Prostate gland (tissue), 2 donors: ENCODE results near the gene LHX5. TPM values are rescaled to one million over a fixed set of nuclear protein-coding genes. Genes with fewer than 3 reads are reported as not detected.

Experiments used
- DNase-seq: peaks from one replicate; pipeline ENCODE4 v3.0.0-alpha.2; 2019; ENCODE audit warnings: low spot score
- H3K27ac ChIP-seq, 2 donors: fragments of 200-600 bp; sonication (generic); 2 replicates each; pipeline ENCODE4 v1.5.1; 2017 to 2019
- H3K27me3 ChIP-seq: fragments of 200-600 bp; sonication (generic); replicated peaks from 2 replicates; pipeline ENCODE4 v1.5.1; 2019; ENCODE audit not compliant: insufficient read depth
- H3K36me3 ChIP-seq, 2 donors: fragments of 200-600 bp; sonication (generic); 1 replicate in 1 of 2; 2 replicates in 1 of 2; pipeline versions ENCODE4 v1.5.1 to v1.8.1; 2017 to 2019
- H3K4me1 ChIP-seq: fragments of 200-600 bp; sonication (generic); replicated peaks from 2 replicates; pipeline ENCODE4 v1.5.1; 2019
- H3K4me3 ChIP-seq, 2 donors: fragments of 200-600 bp; sonication (generic); 2 replicates each; pipeline ENCODE4 v1.5.1; 2017 to 2019
- H3K9me3 ChIP-seq: fragments of 200-600 bp; sonication (generic); 2 replicates; pipeline ENCODE4 v1.5.1; 2017
- POLR2A ChIP-seq: fragments of 450-650 bp; IDR thresholded peaks from one replicate; pipeline ENCODE4 v1.6.1; 2016; ENCODE audit warnings: antibody characterized with exemption, mild to moderate bottlenecking
- POLR2AphosphoS5 ChIP-seq: sonication (generic); formaldehyde crosslinking; IDR thresholded peaks from one replicate; pipeline ENCODE4 v1.6.1; 2017; ENCODE audit warnings: antibody characterized with exemption
- WGBS: methylation state at CpG from one replicate; pipeline ENCODE4 v1.1.5; 2018; 5-methylcytosine and 5-hydroxymethylcytosine counted together
- intact Hi-C: fragments of 100-400 bp; cut with DNase I; formaldehyde crosslinking; loops from one replicate; pipeline ENCODE4 v1.14.2; 2022
- total RNA-seq, 2 donors: library from RNA; depleted of rRNA; stranded (reverse); fragments of >200 nt; gene quantifications; one replicate each; pipeline ENCODE4 v1.1.0, GENCODE V29; 2016
- TF ChIP-seq, protein P1 (sequence below), 4 experiments: fragments of 200-600 bp in 2 of 4; fragments of 450-650 bp in 2 of 4; sonication (generic) in 2 of 4; IDR thresholded peaks; 1 replicate in 3 of 4; 2 replicates in 1 of 4; pipeline ENCODE4 v1.5.1; 2016 to 2019; ENCODE audit warnings: antibody characterized with exemption in 4 of 4, mild to moderate bottlenecking in 2 of 4, moderate library complexity in 2 of 4

The LHX5 gene
- total RNA-seq, 2 donors from 2014 or later: not detected

DNA sequence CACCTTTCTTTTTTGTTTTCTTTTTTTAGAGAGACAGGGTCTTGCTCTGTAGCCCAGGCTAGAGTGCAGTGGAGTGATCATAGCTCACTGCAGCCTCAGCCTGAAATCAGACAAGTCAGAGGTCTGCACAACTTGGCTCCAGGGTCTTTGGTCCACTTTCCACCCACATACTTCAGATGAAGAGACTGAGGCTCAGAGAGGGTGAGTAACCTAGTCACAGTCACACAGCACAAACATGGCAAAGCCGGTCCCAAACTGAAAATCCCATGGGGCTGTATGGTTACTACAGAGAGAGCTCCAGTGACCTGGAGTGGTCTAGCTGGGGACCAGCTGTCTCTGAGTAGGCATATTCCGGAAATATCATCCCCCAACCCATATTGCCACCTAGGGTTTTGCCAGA is 19.2 kb downstream of the LHX5 start:
- 96% methylated on average over 2 of the region's 2 CpGs for WGBS
- intact Hi-C loops: no loop called here
- Histone ChIP-seq H3K36me3 (no peaks in the 10 kb centered on the region), H3K27me3 (no peaks in the 10 kb centered on the region), H3K4me1 (no peaks in the 10 kb centered on the region), H3K27ac (no peak overlapping the region), H3K4me3 (no peak overlapping the region), H3K9me3 (no peaks in the 10 kb centered on the region)
- TF ChIP-seq POLR2A (no peak), POLR2AphosphoS5 (no peak)
- TF ChIP-seq, protein P1, sequence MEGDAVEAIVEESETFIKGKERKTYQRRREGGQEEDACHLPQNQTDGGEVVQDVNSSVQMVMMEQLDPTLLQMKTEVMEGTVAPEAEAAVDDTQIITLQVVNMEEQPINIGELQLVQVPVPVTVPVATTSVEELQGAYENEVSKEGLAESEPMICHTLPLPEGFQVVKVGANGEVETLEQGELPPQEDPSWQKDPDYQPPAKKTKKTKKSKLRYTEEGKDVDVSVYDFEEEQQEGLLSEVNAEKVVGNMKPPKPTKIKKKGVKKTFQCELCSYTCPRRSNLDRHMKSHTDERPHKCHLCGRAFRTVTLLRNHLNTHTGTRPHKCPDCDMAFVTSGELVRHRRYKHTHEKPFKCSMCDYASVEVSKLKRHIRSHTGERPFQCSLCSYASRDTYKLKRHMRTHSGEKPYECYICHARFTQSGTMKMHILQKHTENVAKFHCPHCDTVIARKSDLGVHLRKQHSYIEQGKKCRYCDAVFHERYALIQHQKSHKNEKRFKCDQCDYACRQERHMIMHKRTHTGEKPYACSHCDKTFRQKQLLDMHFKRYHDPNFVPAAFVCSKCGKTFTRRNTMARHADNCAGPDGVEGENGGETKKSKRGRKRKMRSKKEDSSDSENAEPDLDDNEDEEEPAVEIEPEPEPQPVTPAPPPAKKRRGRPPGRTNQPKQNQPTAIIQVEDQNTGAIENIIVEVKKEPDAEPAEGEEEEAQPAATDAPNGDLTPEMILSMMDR (IDR thresholded peaks at IDR 0.05): no peak
- no peak for DNase-seq

DNA sequence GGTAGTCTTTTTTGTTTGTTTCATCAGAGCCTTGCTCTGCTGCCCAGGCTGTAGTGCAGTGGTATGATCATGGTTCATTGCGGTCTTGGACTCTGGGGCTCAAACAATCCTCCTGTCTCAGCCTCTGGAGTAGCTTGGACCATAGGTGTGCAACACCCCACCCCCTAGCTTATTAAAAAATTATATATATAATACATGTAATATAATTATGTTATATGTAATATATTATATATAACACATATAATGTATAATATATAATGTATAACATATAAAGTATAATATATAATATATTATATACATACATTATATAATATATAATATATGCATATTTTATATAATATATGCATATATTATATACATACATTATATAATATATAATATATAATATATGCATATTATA is 21.8 kb downstream of the LHX5 start:
- Histone ChIP-seq H3K9me3 (no peaks in the 10 kb centered on the region), H3K4me3 (no peak overlapping the region), H3K36me3 (no peaks in the 10 kb centered on the region), H3K27ac (no peak overlapping the region), H3K27me3 (no peaks in the 10 kb centered on the region), H3K4me1 (no peaks in the 10 kb centered on the region)
- intact Hi-C loops: no loop called here
- DNase-seq: no peak
- 95% methylated on average over 1 of the region's 1 CpG for WGBS
- TF ChIP-seq POLR2AphosphoS5: no peak
- no peak for TF ChIP-seq POLR2A
- TF ChIP-seq, protein P1 (IDR thresholded peaks at IDR 0.05): no peak

DNA sequence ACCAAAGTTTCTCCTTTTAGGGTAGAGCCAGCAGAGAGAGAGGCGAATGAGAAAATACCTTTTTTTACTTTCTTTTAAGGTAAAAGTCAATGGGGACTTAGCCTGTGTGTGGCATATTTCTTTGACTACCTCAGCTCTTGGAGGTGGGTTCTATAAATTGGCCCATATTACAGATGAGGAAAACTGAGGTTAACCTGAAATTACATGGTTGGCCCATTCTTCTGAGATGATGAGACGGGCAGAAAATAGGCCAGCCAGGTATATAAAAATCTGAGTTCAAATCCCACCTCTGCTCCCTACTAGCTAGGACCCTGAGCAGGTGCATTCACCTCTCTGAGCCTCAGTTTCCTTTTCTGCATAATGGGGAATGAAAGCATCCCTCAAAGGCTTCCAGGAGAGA is 22.4 kb downstream of the LHX5 start:
- no peaks in the 10 kb centered on the region for H3K27me3 ChIP-seq
- no peaks in the 10 kb centered on the region for H3K36me3 ChIP-seq
- no peak overlapping the region for H3K27ac ChIP-seq
- 90% methylated on average over 2 of the region's 2 CpGs for WGBS
- intact Hi-C loops: no loop called here
- no peak overlapping the region for H3K4me3 ChIP-seq
- H3K9me3 ChIP-seq: no peaks in the 10 kb centered on the region
- DNase-seq: no peak
- H3K4me1 ChIP-seq: no peaks in the 10 kb centered on the region
- TF ChIP-seq, protein P1 (IDR thresholded peaks at IDR 0.05): no peak
- TF ChIP-seq POLR2A (no peak), POLR2AphosphoS5 (no peak)

DNA sequence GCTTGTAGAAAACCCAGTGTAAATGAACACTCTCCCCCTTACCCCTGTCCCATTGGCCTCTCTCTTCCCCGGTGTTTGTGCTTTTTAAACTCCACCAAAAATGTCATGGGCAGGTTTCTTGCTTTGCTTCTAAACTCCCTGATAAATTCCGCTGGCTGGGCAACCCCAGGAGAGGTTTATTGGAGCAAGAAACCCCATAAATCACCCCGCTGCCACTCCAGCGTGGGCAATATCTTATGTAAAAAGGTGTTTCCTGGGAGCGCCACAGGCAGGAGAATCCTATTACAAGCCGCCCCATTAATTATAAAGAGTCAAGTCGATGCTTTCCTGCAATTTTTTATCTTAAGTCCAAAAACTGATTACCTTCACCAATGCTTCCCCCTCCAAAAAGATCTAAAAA is 22.8 kb downstream of the LHX5 start:
- Histone ChIP-seq H3K4me3 (no peak overlapping the region), H3K27ac (no peak overlapping the region), H3K4me1 (no peaks in the 10 kb centered on the region), H3K36me3 (no peaks in the 10 kb centered on the region), H3K27me3 (no peaks in the 10 kb centered on the region), H3K9me3 (no peaks in the 10 kb centered on the region)
- intact Hi-C loops: no loop called here
- TF ChIP-seq POLR2AphosphoS5 (no peak), POLR2A (no peak)
- TF ChIP-seq, protein P1 (IDR thresholded peaks at IDR 0.05): no peak
- DNase-seq: no peak
- 18% methylated on average over 7 of the region's 7 CpGs for WGBS

DNA sequence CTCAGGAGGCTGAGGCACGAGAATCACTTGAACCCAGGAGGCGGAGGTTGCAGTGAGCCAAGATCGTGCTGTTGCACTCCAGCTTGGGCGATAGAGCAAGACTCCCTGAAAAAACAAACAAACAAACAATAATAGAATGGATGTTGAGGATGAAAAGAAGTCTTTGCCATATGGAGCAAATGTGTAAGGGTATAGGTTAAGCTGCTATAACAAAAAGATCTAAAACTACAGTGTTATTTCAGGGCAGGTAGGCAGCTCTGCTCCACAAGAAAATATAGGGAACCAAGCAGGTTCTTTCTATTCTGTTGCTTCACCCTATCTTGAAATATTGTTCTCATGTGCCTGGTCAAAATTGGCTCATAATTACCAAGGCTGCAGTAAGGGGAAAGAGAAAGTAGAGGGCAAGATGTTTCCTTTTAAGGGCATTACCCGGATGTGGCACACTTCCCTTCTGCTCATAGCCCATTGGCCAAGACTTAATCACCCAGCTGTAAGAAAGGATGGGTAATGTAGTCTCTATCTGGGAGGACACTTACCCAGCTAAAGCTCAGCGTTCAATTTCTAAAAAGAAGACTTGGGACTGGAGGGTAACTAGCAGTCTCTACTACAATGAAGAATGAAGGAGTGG is 26.0 kb downstream of the LHX5 start:
- no peaks in the 10 kb centered on the region for H3K27me3 ChIP-seq
- H3K4me1 ChIP-seq: no peaks in the 10 kb centered on the region
- no peaks in the 10 kb centered on the region for H3K36me3 ChIP-seq
- TF ChIP-seq, protein P1 (IDR thresholded peaks at IDR 0.05): no peak
- TF ChIP-seq POLR2A: no peak
- TF ChIP-seq POLR2AphosphoS5: no peak
- intact Hi-C loops: no loop called here
- WGBS: 86% methylated on average over 6 of the region's 6 CpGs
- DNase-seq: no peak
- no peaks in the 10 kb centered on the region for H3K9me3 ChIP-seq
- H3K27ac ChIP-seq: no peak overlapping the region
- no peak overlapping the region for H3K4me3 ChIP-seq
